NCI-H2171 (cell line): ENCODE data around the gene ABR.
"Not testable (repeated sequence)": the region's sequence is repeated elsewhere in the genome, so short reads cannot be mapped to it uniquely, and the experiment has no call there.

Experiments used
- DNase-seq: peaks from one replicate; lab custom pipeline; 2025; lab: John Stamatoyannopoulos, UW

The ABR gene

GRCh38 chr17:1173432-1174262 lies 6.1 kb downstream of the ABR start:
- DNase-seq = no peak

- DNase-seq = no peak
Observed at GRCh38 chr17:1171953-1172352, 7.8 kb downstream of the ABR start.

GRCh38 chr17:1170739-1171138 lies 9.0 kb downstream of the ABR start:
- DNase-seq = no peak

GRCh38 chr17:1169929-1170312 lies 9.9 kb downstream of the ABR start:
- no peak for DNase-seq

- no peak for DNase-seq
Observed at GRCh38 chr17:1169221-1169928, 10.4 kb downstream of the ABR start.

GRCh38 chr17:1168533-1169220 lies 11.1 kb downstream of the ABR start:
- DNase-seq = no peak

GRCh38 chr17:1166276-1166675 lies 13.5 kb downstream of the ABR start:
- no peak for DNase-seq

GRCh38 chr17:1165836-1166235 lies 13.9 kb downstream of the ABR start:
- DNase-seq = no peak

GRCh38 chr17:1164935-1165556 lies 14.7 kb downstream of the ABR start:
- DNase-seq = no peak

- peak; percentile 56 for DNase-seq
Observed at GRCh38 chr17:1162116-1162855, 17.5 kb downstream of the ABR start.

GRCh38 chr17:1160591-1161390 lies 19.0 kb downstream of the ABR start:
- DNase-seq = no peak

GRCh38 chr17:1159431-1160180 lies 20.2 kb downstream of the ABR start:
- DNase-seq = no peak

GRCh38 chr17:1158879-1159278 lies 20.9 kb downstream of the ABR start:
- no peak for DNase-seq

- no peak for DNase-seq
Observed at GRCh38 chr17:1156864-1157263, 22.9 kb downstream of the ABR start.

GRCh38 chr17:1154704-1155103 lies 25.1 kb downstream of the ABR start:
- no peak for DNase-seq

- DNase-seq = peak; percentile 73
Observed at GRCh38 chr17:1153795-1154546, 25.8 kb downstream of the ABR start.

GRCh38 chr17:1152582-1152981 lies 27.2 kb downstream of the ABR start:
- not testable (repeated sequence) for DNase-seq

- no peak for DNase-seq
Observed at GRCh38 chr17:1150863-1151600, 28.7 kb downstream of the ABR start.

GRCh38 chr17:1149869-1150268 lies 29.9 kb downstream of the ABR start:
- no peak for DNase-seq
